Lower lobe of right lung (tissue), 2 donors: ENCODE data around the gene KIF15. TPM values are rescaled to one million over a fixed set of nuclear protein-coding genes. Genes with fewer than 3 reads are reported as not detected.
"Not testable (repeated sequence)": the region's sequence is repeated elsewhere in the genome, so short reads cannot be mapped to it uniquely, and the experiment has no call there.

Source experiments
- ATAC-seq, 2 donors: fragments of 200-7000 bp; cut with Tn5 transposase; one replicate each; pipeline ENCODE4 v1.9.1; 2020 to 2022; ENCODE audit warnings: mild to moderate bottlenecking in 2 of 2, moderate library complexity in 2 of 2
- DNase-seq: peaks from one replicate; pipeline ENCODE4 v3.0.0-alpha.2; 2020
- H3K27ac ChIP-seq: fragments of 200-600 bp; one replicate; pipeline ENCODE4 v1.8.0; 2022
- H3K27me3 ChIP-seq: fragments of 200-600 bp; one replicate; pipeline ENCODE4 v1.8.0; 2022; ENCODE audit warnings: low read depth
- H3K36me3 ChIP-seq: fragments of 200-600 bp; one replicate; pipeline ENCODE4 v1.8.0; 2022; ENCODE audit warnings: mild to moderate bottlenecking
- H3K4me1 ChIP-seq: fragments of 200-600 bp; one replicate; pipeline ENCODE4 v1.8.0; 2022
- H3K4me3 ChIP-seq: fragments of 200-600 bp; one replicate; pipeline ENCODE4 v1.8.0; 2022; ENCODE audit warnings: mild to moderate bottlenecking
- H3K9me3 ChIP-seq: fragments of 200-600 bp; one replicate; pipeline ENCODE4 v1.8.0; 2022
- intact Hi-C: fragments of 100-400 bp; cut with DNase I; formaldehyde crosslinking; loops from one replicate; pipeline ENCODE4 v1.11.0; 2022
- total RNA-seq: library from RNA; stranded (reverse); fragmentation: NEBNext Ultra II Directional; extraction: Animal tissue kit (Norgen Biotek cat#: 25700); gene quantifications from one replicate; pipeline ENCODE4 v1.2.1, GENCODE V29; 2021
- TF ChIP-seq, protein P1 (sequence below): fragments of 200-600 bp; IDR thresholded peaks from one replicate; pipeline ENCODE4 v1.8.0; 2022; ENCODE audit warnings: antibody characterized with exemption, mild to moderate bottlenecking
- donor health status: DM: no; HTN: yes; CAD: no; lungs with severe emphysema.

The KIF15 gene
- total RNA-seq, 1 donor from 2014 or later, result 1.3 TPM

DNA sequence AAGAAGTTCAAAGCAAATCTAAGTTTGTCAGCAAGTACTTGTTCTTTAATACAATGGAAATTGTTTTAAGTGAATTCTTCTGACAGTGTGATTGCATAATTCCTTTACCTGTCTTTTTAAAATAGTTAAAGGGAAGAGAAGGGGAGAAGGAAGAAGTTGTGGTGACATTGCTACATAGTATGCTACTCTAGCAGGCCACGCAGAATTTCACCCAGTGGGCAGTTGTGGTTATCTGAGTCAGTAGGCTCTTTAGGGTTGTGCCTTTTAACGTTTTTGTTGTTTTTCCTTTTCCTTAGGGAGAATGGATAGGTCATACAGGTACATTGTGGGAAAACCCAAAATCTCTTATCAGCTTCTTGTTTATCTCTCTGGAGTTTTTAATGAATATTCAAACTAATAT, 40.4 kb downstream of the KIF15 start:
- no peak for DNase-seq
- Histone ChIP-seq H3K27ac (no peak overlapping the region), H3K4me3 (no peak overlapping the region), H3K27me3 (no peaks in the 10 kb centered on the region), H3K9me3 (no peaks in the 10 kb centered on the region), H3K4me1 (no peaks in the 10 kb centered on the region), H3K36me3 (no peaks in the 10 kb centered on the region)
- intact Hi-C loops, result no loop called here
- ATAC-seq, result no peak
- TF ChIP-seq, protein P1, sequence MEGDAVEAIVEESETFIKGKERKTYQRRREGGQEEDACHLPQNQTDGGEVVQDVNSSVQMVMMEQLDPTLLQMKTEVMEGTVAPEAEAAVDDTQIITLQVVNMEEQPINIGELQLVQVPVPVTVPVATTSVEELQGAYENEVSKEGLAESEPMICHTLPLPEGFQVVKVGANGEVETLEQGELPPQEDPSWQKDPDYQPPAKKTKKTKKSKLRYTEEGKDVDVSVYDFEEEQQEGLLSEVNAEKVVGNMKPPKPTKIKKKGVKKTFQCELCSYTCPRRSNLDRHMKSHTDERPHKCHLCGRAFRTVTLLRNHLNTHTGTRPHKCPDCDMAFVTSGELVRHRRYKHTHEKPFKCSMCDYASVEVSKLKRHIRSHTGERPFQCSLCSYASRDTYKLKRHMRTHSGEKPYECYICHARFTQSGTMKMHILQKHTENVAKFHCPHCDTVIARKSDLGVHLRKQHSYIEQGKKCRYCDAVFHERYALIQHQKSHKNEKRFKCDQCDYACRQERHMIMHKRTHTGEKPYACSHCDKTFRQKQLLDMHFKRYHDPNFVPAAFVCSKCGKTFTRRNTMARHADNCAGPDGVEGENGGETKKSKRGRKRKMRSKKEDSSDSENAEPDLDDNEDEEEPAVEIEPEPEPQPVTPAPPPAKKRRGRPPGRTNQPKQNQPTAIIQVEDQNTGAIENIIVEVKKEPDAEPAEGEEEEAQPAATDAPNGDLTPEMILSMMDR, result no peak

DNA sequence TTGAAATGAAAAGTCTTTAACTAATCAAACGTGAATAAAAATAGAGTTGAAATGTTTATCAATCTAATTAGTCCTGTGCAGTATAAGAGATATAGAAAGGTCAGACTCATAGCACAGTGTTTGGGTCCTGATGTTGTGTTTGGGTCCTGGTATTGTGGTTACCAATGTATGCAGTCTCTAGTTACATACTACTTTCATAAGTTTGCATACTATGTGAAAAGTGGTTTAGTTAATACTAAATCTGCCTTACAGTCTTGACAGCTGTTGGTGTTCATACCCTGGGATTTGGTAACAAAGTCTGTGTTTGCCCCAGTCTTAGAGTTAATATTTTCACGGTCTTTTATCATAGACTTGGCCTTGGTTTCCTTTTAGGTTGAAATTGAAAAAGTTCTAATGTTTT, 41.7 kb downstream of the KIF15 start:
- no peaks in the 10 kb centered on the region for H3K9me3 ChIP-seq
- H3K27me3 ChIP-seq, result no peaks in the 10 kb centered on the region
- H3K4me1 ChIP-seq, result no peaks in the 10 kb centered on the region
- no peak for DNase-seq
- TF ChIP-seq, protein P1, result no peak
- intact Hi-C loops, result no loop called here
- H3K4me3 ChIP-seq, result no peak overlapping the region
- no peaks in the 10 kb centered on the region for H3K36me3 ChIP-seq
- no peak overlapping the region for H3K27ac ChIP-seq
- no peak for ATAC-seq

DNA sequence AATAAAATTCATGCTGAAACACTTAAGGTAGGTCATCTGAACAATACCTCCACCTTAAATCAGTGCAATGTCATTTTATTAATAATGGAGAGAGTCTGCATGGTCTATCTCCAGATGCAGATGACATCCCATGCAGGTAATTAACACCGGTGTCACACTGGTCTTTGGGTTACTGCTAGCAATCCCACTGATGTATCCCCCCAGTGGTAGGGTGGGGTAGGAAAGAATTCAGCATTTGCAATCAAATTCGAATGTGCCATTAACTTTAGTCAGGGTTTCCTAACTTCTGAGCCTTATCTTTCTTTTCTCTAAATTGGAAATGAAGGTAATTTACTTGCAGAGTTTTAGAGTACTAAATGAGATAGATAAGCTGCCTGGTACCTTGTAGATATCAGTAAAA, 44.4 kb downstream of the KIF15 start:
- TF ChIP-seq, protein P1, result no peak
- no peak overlapping the region for H3K27ac ChIP-seq
- no peak for DNase-seq
- no peaks in the 10 kb centered on the region for H3K27me3 ChIP-seq
- no peaks in the 10 kb centered on the region for H3K4me1 ChIP-seq
- intact Hi-C loops, result no loop called here
- no peaks in the 10 kb centered on the region for H3K36me3 ChIP-seq
- H3K4me3 ChIP-seq, result no peak overlapping the region
- no peak for ATAC-seq
- no peaks in the 10 kb centered on the region for H3K9me3 ChIP-seq

DNA sequence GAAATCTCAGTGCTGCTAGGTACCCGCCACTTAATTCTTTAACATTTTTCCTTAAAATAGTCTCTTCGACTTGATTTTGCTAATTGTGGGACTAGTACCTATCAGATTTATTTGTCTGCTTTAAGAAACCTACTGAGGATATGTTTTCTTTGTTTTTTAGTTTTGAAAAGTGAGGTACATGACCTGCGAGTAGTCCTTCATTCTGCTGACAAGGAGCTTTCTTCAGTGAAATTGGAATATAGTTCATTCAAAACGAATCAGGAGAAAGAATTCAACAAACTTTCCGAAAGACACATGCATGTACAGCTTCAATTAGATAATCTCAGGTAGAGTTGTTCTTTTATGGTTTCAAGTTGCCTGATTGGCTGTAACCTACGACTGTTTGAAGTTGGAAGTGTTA, 53.2 kb downstream of the KIF15 start:
- H3K27ac ChIP-seq, result no peak overlapping the region
- no peaks in the 10 kb centered on the region for H3K36me3 ChIP-seq
- no peak overlapping the region for H3K4me3 ChIP-seq
- H3K4me1 ChIP-seq, result no peaks in the 10 kb centered on the region
- intact Hi-C loops, result no loop called here
- TF ChIP-seq, protein P1, result no peak
- H3K9me3 ChIP-seq, result no peaks in the 10 kb centered on the region
- ATAC-seq, result no peak
- H3K27me3 ChIP-seq, result no peaks in the 10 kb centered on the region
- DNase-seq, result no peak

DNA sequence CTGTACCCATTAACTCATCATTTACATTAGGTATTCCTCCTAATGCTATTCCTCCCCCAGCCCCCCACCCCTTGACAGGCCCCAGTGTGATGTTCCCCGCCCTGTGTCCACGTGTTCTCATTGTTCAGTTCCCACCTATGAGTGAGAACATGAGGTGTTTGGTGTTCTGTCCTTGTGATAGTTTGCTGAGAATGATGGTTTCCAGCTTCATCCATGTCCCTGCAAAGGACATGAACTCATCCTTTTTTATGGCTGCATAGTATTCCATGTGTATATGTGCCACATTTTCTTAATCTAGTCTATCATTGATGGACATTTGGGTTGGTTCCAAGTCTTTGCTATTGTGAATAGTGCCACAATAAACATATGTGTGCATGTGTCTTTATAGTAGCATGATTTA, 54.7 kb downstream of the KIF15 start:
- ATAC-seq, H3K9me3 ChIP-seq, H3K4me1 ChIP-seq, intact Hi-C loops, H3K27me3 ChIP-seq, H3K4me3 ChIP-seq, H3K36me3 ChIP-seq, DNase-seq, H3K27ac ChIP-seq: not testable (repeated sequence)

DNA sequence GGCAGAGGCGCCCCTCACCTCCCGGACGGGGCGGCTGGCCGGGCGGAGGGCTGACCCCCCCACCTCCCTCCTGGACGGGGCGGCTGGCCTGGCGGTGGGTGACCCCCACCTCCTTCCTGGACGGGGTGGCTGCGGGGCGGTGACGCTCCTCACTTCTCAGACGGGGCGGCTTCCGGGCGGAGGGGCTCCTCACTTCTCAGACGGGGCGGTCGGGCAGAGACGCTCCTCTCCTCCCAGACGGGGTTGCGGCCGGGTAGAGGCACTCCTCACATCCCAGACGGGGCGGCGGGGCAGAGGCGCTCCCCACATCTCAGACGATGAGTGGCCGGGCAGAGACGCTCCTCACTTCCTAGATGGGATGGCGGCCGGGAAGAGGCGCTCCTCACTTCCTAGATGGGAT, 59.6 kb downstream of the KIF15 start:
- intact Hi-C loops, ATAC-seq, H3K4me1 ChIP-seq, H3K4me3 ChIP-seq, H3K36me3 ChIP-seq, H3K27ac ChIP-seq, DNase-seq, H3K27me3 ChIP-seq, H3K9me3 ChIP-seq: not testable (repeated sequence)
